OCI-LY1 (cell line): ENCODE measurements around the gene CPEB4.
A peak's percentile ranks its signal among the peaks of the same experiment; 100 is the strongest.

Experiments used
- H2AFZ ChIP-seq: fragments of 200-600 bp; sonication (generic), shearing (Covaris generic); 2 replicates; pipeline ENCODE4 v1.6.0; 2014; ENCODE audit warnings: antibody characterized with exemption, mild to moderate bottlenecking, low read length
- H3F3A ChIP-seq: fragments of 200-600 bp; sonication (generic), shearing (Covaris generic); 2 replicates; pipeline ENCODE4 v1.6.0; 2014; ENCODE audit warnings: mild to moderate bottlenecking, antibody characterized with exemption, low read length, moderate library complexity; ENCODE audit not compliant: insufficient read depth
- H3K27ac ChIP-seq: fragments of 200-600 bp; sonication (generic); 2 replicates; pipeline ENCODE4 v1.5.1; 2014; ENCODE audit warnings: low read length, mixed run types, mild to moderate bottlenecking, low read depth; ENCODE audit not compliant: poor library complexity, severe bottlenecking
- H3K27me3 ChIP-seq: fragments of 200-600 bp; sonication (generic); 2 replicates; pipeline ENCODE4 v1.6.0; 2014; ENCODE audit warnings: antibody characterized with exemption, mild to moderate bottlenecking, low read length, moderate library complexity; ENCODE audit not compliant: insufficient read depth
- H3K36me3 ChIP-seq: fragments of 200-600 bp; sonication (generic); 2 replicates; pipeline ENCODE4 v1.6.1; 2014; ENCODE audit warnings: mild to moderate bottlenecking, antibody characterized with exemption, low read length, moderate library complexity, mixed read lengths; ENCODE audit not compliant: insufficient read depth
- H3K4me1 ChIP-seq: fragments of 200-600 bp; sonication (generic); 2 replicates; pipeline ENCODE4 v1.5.1; 2014; ENCODE audit warnings: mild to moderate bottlenecking, low read length, moderate library complexity; ENCODE audit not compliant: insufficient read depth, severe bottlenecking
- H3K4me2 ChIP-seq: fragments of 200-600 bp; sonication (generic), shearing (Covaris generic); 2 replicates; pipeline ENCODE4 v1.6.1; 2014; ENCODE audit warnings: low read length
- H3K4me3 ChIP-seq: fragments of 200-600 bp; sonication (generic); 2 replicates; pipeline ENCODE4 v1.5.1; 2014; ENCODE audit warnings: low read length, low read depth, mild to moderate bottlenecking, mixed read lengths; ENCODE audit not compliant: poor library complexity, severe bottlenecking
- H3K79me2 ChIP-seq: fragments of 200-600 bp; shearing (Covaris generic); 2 replicates; pipeline ENCODE4 v1.6.1; 2016; ENCODE audit warnings: mixed run types, low read length, mixed read lengths; ENCODE audit not compliant: insufficient read depth
- H3K9ac ChIP-seq: fragments of 200-600 bp; sonication (generic), shearing (Covaris generic); 2 replicates; pipeline ENCODE4 v1.6.1; 2014; ENCODE audit warnings: mild to moderate bottlenecking, low read length, mixed read lengths
- H3K9me2 ChIP-seq: fragments of 200-600 bp; sonication (generic), shearing (Covaris generic); 2 replicates; pipeline ENCODE4 v1.6.1; 2014; ENCODE audit warnings: low read depth, mild to moderate bottlenecking, low read length, mixed read lengths
- H3K9me3 ChIP-seq: fragments of 200-600 bp; shearing (Covaris generic); 2 replicates; pipeline ENCODE4 v1.6.1; 2014; ENCODE audit warnings: low read length, mixed read lengths
- H4K20me1 ChIP-seq: fragments of 200-600 bp; sonication (generic), shearing (Covaris generic); 2 replicates; pipeline ENCODE4 v1.6.0; 2016; ENCODE audit warnings: mild to moderate bottlenecking, low read length; ENCODE audit not compliant: insufficient read depth
- EZH2 ChIP-seq: fragments of 200-600 bp; sonication (generic), shearing (Covaris generic); IDR thresholded peaks from 2 replicates; pipeline ENCODE4 v1.8.0; 2017; ENCODE audit warnings: borderline replicate concordance, mixed run types, mild to moderate bottlenecking, antibody characterized with exemption, low read length, moderate library complexity, mixed read lengths
- TF ChIP-seq, protein P1 (sequence below): fragments of 200-600 bp; sonication (generic), shearing (Covaris generic); IDR thresholded peaks from 2 replicates; pipeline ENCODE4 v1.5.1; 2017; ENCODE audit warnings: mild to moderate bottlenecking, antibody characterized with exemption, low read length, moderate library complexity, mixed read lengths

Gene CPEB4

DNA sequence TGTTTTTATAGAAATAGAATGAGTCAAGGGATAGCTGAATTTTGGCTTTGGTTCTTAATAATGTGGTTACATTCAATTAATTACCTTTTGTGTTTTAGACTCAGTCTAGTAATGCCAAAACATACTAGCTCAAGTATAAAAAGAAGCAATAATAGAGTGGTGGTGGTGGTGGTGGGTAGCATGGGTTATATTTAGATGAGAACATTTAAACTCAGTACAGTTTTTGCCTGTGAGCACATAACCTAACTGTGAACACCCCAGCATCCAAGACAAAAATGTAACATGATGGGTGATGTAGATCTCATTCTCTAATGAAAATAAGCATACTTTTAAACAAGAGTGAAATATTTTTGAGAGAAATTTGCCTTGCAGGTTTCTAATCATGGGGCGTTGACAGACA lies 14.2 kb downstream of the CPEB4 start:
- Histone ChIP-seq H3K27me3 (no peaks in the 10 kb centered on the region), H4K20me1 (no peaks in the 10 kb centered on the region), H3K4me2 (peak overlapping the region; percentile 58; the same call in 1 of the 2 replicates), H3K4me3 (no peak overlapping the region), H3F3A (no peaks in the 10 kb centered on the region), H3K9me3 (no peaks in the 10 kb centered on the region), H3K4me1 (peaks cover 68% of the 10 kb centered on the region), H3K79me2 (peaks cover 64% of the 10 kb centered on the region), H3K36me3 (peaks cover 12% of the 10 kb centered on the region; the same call in 1 of the 2 replicates), H2AFZ (no peak overlapping the region), H3K9ac (no peak overlapping the region), H3K27ac (peak overlapping the region; percentile 37), H3K9me2 (no peaks in the 10 kb centered on the region)
- TF ChIP-seq EZH2, result no peak
- TF ChIP-seq, protein P1, sequence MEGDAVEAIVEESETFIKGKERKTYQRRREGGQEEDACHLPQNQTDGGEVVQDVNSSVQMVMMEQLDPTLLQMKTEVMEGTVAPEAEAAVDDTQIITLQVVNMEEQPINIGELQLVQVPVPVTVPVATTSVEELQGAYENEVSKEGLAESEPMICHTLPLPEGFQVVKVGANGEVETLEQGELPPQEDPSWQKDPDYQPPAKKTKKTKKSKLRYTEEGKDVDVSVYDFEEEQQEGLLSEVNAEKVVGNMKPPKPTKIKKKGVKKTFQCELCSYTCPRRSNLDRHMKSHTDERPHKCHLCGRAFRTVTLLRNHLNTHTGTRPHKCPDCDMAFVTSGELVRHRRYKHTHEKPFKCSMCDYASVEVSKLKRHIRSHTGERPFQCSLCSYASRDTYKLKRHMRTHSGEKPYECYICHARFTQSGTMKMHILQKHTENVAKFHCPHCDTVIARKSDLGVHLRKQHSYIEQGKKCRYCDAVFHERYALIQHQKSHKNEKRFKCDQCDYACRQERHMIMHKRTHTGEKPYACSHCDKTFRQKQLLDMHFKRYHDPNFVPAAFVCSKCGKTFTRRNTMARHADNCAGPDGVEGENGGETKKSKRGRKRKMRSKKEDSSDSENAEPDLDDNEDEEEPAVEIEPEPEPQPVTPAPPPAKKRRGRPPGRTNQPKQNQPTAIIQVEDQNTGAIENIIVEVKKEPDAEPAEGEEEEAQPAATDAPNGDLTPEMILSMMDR, result no peak

DNA sequence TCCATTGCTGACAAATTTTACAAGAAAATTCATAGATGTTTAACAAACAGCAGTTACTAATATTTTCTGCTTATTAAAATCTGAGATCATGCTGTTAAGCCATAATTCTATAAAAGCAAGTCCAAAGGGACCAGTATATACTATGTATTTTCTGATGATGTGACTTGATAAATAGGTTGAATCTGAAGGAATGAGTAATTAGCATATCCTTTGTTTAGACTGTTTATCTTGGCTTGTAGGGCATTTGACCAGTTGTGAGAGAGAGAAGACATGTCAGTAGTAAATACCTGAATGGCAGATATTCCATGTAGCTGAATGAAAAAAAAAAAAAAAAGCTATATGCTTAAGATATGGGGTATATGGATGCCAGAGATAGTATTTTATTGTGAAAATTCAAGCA lies 14.6 kb downstream of the CPEB4 start:
- Histone ChIP-seq H3K9me2 (no peaks in the 10 kb centered on the region), H3F3A (no peaks in the 10 kb centered on the region), H4K20me1 (no peaks in the 10 kb centered on the region), H3K4me3 (no peak overlapping the region), H3K27me3 (no peaks in the 10 kb centered on the region), H3K36me3 (peaks cover 12% of the 10 kb centered on the region; the same call in 1 of the 2 replicates), H3K4me1 (peaks cover 72% of the 10 kb centered on the region), H3K4me2 (peak overlapping the region; percentile 58; the same call in 1 of the 2 replicates), H3K9me3 (no peaks in the 10 kb centered on the region), H3K27ac (peak overlapping the region; percentile 51), H2AFZ (no peak overlapping the region), H3K9ac (no peak overlapping the region), H3K79me2 (peaks cover 59% of the 10 kb centered on the region)
- TF ChIP-seq, protein P1, result no peak
- no peak for TF ChIP-seq EZH2

- Histone ChIP-seq H3F3A (no peaks in the 10 kb centered on the region), H3K4me1 (peaks cover 76% of the 10 kb centered on the region), H4K20me1 (no peaks in the 10 kb centered on the region), H3K4me2 (peak overlapping the region; percentile 58), H3K27me3 (no peaks in the 10 kb centered on the region), H3K9me3 (no peaks in the 10 kb centered on the region), H2AFZ (no peak overlapping the region), H3K27ac (peak overlapping the region; percentile 51), H3K9ac (0 out of 2 replicates have a peak overlapping the region, but pooled peaks have one; percentile 12), H3K9me2 (no peaks in the 10 kb centered on the region), H3K79me2 (peaks cover 51% of the 10 kb centered on the region), H3K4me3 (peak overlapping the region; percentile 3), H3K36me3 (peaks cover 12% of the 10 kb centered on the region; the same call in 1 of the 2 replicates)
- TF ChIP-seq EZH2, result no peak
- TF ChIP-seq, protein P1, result no peak
These were observed 15.4 kb downstream of the CPEB4 start for GRCh38 chr5:173903396-173904140.
